Neural crest cell (in vitro differentiated cells): Measurements from ENCODE around the gene NXNL1. TPM values are rescaled to one million over a fixed set of nuclear protein-coding genes. Genes with fewer than 3 reads are reported as not detected.
"Not testable (repeated sequence)": the region's sequence is repeated elsewhere in the genome, so short reads cannot be mapped to it uniquely, and the experiment has no call there.

Source experiments
- DNase-seq: peaks from one replicate; pipeline ENCODE4 v3.0.0; 2021; ENCODE audit warnings: low read depth, mixed read lengths, low spot score
- H3K27ac Mint-ChIP-seq: one replicate; pipeline ENCODE4 v1.8.0; 2021; ENCODE audit warnings: mild to moderate bottlenecking, mixed read lengths; ENCODE audit not compliant: unreplicated experiment
- H3K27me3 Mint-ChIP-seq: 2 replicates; pipeline ENCODE4 v1.8.0; 2021; ENCODE audit warnings: low read depth, mild to moderate bottlenecking, mixed read lengths
- H3K36me3 Mint-ChIP-seq: 2 replicates; pipeline ENCODE4 v1.8.0; 2021; ENCODE audit warnings: low read depth, mild to moderate bottlenecking, mixed read lengths
- H3K4me1 Mint-ChIP-seq: 2 replicates; pipeline ENCODE4 v1.8.0; 2021; ENCODE audit warnings: mixed read lengths
- H3K4me3 Mint-ChIP-seq: one replicate; pipeline ENCODE4 v1.8.0; 2021; ENCODE audit warnings: mild to moderate bottlenecking, mixed read lengths
- H3K9me3 Mint-ChIP-seq: 2 replicates; pipeline ENCODE4 v1.8.0; 2021; ENCODE audit warnings: mixed read lengths
- CTCF ChIP-seq: fragments of 200-600 bp; sonication (generic); conservative IDR thresholded peaks from 2 replicates; pipeline ENCODE4 v1.5.0; 2021; ENCODE audit warnings: antibody characterized with exemption, mild to moderate bottlenecking
- total RNA-seq: library from RNA; stranded (reverse); gene quantifications from 2 replicates; pipeline ENCODE4 v1.2.1, GENCODE V29; 2021

The NXNL1 gene
- total RNA-seq, 1 donor from 2014 or later, result not detected

- no peak for TF ChIP-seq CTCF
- Mint-ChIP-seq H3K36me3 (no peaks in the 10 kb centered on the region), H3K27me3 (no peaks in the 10 kb centered on the region), H3K4me1 (peaks cover 20% of the 10 kb centered on the region), H3K27ac (no peak overlapping the region), H3K4me3 (peak overlapping the region; percentile 1), H3K9me3 (no peaks in the 10 kb centered on the region)
- DNase-seq, result no peak
These were observed 22.3 kb upstream of the NXNL1 start for GRCh38 chr19:17482877-17483604.

- H3K36me3 Mint-ChIP-seq, result no peaks in the 10 kb centered on the region
- DNase-seq, result no peak
These were observed 21.3 kb upstream of the NXNL1 start for GRCh38 chr19:17481986-17482385.

GRCh38 chr19:17479325-17479791 lies 18.6 kb upstream of the NXNL1 start:
- Mint-ChIP-seq H3K27me3 (no peaks in the 10 kb centered on the region), H3K4me3 (peak overlapping the region; percentile 32), H3K36me3 (no peaks in the 10 kb centered on the region), H3K9me3 (no peaks in the 10 kb centered on the region), H3K4me1 (peaks cover 29% of the 10 kb centered on the region), H3K27ac (peak overlapping the region; percentile 6)
- no peak for TF ChIP-seq CTCF
- DNase-seq, result no peak

More at GRCh38 chr19:17481986-17482385, 21.3 kb upstream of the NXNL1 start:
- TF ChIP-seq CTCF, result no peak
- no peak overlapping the region for H3K4me3 Mint-ChIP-seq
- no peaks in the 10 kb centered on the region for H3K27me3 Mint-ChIP-seq
- H3K9me3 Mint-ChIP-seq, result no peaks in the 10 kb centered on the region
- no peak overlapping the region for H3K27ac Mint-ChIP-seq
- H3K4me1 Mint-ChIP-seq, result peaks cover 23% of the 10 kb centered on the region

GRCh38 chr19:17475541-17476115 lies 14.9 kb upstream of the NXNL1 start:
- no peak for TF ChIP-seq CTCF
- peak; percentile 39 for DNase-seq
- Mint-ChIP-seq H3K27me3 (no peaks in the 10 kb centered on the region), H3K4me1 (peaks cover 33% of the 10 kb centered on the region), H3K4me3 (peak overlapping the region; percentile 75), H3K27ac (peak overlapping the region; percentile 90), H3K36me3 (no peaks in the 10 kb centered on the region), H3K9me3 (no peaks in the 10 kb centered on the region)

GRCh38 chr19:17475011-17475540 lies 14.3 kb upstream of the NXNL1 start:
- Mint-ChIP-seq H3K4me3 (peak overlapping the region; percentile 75), H3K4me1 (peaks cover 34% of the 10 kb centered on the region), H3K27ac (peak overlapping the region; percentile 90)
- H3K27me3 Mint-ChIP-seq, DNase-seq, H3K9me3 Mint-ChIP-seq, H3K36me3 Mint-ChIP-seq: not testable (repeated sequence)

- peaks cover 2% of the 10 kb centered on the region for H3K27me3 Mint-ChIP-seq
- no peaks in the 10 kb centered on the region for H3K9me3 Mint-ChIP-seq
- peak overlapping the region; percentile 77 for H3K4me3 Mint-ChIP-seq
- H3K36me3 Mint-ChIP-seq, result no peaks in the 10 kb centered on the region
- no peak for DNase-seq
- TF ChIP-seq CTCF, result no peak
- H3K4me1 Mint-ChIP-seq, result peaks cover 38% of the 10 kb centered on the region
- H3K27ac Mint-ChIP-seq, result no peak overlapping the region
These were observed 12.3 kb upstream of the NXNL1 start for GRCh38 chr19:17473041-17473440.
